Activated CD8-positive, alpha-beta memory T cell treated with anti-CD3 and anti-CD28 coated beads, Interleukin-2, amount 50 U/mL, for 48 hours (primary cell): Measurements from ENCODE around the gene RCOR1.

Source experiments
- DNase-seq: peaks from one replicate; pipeline ENCODE4 v3.0.0-alpha.2; 2020

RCOR1 gene

DNA sequence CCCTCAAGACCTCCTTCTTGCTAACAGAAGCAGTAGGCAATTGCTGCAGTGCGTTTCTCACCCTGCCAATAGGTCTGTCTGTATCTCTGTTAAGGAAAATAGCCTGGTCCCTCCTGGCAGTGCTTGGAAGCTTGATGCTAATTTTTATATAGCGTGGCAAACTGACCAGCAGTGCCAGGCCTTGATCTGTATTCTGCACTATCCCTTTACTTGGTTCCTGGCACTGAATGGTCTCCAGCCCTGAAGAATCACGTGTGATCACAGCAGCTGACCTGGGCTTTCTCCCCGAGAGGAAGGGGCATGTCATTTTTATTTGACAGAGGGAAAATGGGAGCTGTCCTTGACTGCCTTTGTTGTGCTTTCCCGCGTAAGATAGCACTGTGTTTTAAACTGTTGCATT, 136.1 kb downstream of the RCOR1 start:
- no peak for DNase-seq

DNA sequence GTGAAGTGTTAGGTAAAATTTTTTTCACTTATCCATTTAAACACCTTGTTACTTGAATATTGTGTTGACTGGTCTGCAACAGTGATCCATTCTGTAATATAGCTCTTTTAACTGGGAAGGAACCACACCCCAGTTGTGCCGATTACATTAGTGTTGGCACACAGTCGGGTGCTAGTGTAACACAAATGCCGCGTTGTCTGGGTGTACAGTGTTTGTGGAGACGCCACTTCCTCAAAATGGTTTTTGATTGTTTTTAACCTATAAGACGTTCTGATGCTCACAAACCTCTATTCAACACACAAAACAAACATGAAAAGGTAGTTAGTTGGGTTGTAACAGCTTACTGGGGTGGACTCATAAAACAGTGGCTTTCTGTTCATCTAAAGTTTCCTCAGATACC, 136.8 kb downstream of the RCOR1 start:
- no peak for DNase-seq

DNA sequence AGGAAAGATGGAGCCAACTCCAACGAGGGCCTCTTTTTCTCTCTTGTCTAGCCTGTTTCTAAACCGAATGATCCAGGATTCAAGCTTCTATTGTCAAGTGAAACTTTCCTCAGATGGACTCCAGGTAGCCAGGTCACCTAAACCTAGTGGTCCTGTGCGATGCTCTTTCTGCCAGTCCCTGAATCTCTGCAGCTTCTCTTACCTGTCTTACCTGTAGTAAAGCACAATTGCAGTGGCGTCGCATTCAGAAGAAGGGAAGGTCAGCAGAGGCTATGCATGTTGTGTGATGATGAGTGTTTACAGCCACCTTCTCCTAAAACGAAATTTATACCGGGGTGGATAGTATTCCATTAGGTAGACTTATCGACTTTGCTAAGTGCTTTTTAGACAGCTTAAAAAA, 137.4 kb downstream of the RCOR1 start:
- DNase-seq, result no peak

DNA sequence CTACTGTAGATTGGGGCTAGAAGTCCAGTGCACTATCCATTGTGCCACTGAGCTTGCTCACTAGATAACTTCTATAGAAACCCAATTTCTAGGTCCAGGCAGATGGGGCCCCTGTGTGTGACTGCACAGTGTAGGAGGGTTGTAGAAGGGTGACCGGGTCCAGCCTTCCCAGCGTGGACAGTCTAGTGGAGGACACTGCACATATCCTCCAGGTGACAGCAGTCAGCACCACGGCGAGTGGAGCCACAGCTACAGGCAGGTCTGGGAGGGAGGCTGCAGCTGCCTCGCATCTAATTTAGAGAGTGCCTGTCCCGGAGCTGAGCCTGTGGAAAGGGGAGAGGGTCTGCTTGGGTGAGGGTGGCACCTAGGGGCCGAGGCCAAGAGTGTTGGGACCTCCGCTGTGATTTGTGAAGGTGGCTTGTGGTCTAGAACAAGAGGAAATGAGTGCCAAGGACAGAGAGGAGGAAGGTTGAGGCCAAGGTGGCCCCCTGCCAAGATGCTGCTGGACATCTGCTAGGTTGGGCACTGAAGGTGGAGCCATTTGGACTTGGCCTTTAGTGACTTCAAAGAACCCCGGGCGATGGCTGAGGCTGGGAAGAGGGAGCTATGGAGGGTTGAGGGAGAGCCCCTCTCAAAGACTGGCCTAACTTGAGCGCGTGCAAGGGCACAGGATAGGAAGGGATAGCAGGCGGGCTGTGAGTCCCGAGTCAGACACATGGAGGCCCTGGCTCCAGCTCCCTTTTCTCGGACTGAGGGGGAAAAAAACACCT, 138.8 kb downstream of the RCOR1 start:
- no peak for DNase-seq

DNA sequence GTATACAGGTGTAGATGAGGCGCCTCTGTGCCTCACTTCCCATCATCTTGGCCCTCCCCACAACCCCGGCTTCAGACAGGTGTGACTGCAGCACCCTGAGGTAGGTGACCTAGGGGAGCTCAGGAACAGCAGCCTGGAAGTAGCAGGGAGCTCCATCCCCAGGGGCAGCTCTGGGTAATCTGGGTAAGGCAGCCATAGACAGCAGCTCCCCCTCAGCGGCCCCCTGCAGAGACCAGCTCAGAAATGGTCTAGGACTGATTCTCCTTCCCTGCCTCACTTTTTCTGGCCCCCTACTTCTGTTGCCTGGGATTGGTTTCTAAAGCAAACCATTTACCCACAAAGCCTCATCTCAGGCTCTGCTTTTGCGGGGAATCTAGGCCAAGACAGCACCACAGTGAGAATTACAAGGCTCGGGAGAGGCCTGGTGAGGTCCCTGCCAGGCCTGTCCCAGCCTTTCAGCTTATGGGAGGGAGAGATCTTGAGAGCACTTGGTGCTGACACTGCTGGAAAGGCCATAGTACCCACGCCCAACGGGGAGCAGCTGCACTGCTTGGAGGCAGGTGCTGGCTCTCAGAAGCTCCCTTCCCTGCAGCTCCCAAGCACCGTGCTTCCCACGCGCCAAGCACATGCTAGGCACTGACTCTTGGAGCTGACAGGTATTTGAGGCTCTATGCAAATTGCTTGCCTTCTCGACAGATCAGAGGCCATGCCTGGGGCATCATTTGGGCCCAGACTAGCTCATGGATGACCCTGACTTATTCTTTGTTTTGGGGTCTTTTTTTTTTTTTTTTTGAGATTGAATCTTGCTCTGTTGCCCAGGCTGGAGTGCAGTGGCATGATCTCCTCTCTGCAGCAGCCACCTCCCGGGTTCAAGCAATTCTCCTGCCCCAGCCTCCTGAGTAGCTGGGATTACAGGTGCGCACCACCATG, 139.7 kb downstream of the RCOR1 start:
- DNase-seq, result no peak

DNA sequence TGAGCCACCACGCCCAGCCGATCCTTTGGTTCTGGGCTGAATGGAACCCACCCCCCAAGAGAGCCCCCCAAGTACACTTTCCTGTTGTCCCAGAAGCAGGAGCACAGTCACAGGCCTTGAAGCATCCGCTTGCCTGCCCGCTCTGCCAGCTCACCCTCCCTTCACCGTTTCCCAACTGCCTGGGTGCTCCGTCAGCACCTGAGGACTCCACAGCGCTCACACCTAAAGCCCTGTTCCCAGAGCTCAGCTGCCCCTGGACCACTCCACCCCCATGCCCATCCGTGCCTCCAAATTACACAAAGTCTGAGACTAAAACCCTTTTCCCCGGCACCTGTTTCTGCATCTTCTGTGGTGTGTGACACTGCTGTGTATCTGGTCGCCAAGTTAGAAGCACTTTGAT, 140.5 kb downstream of the RCOR1 start:
- DNase-seq, result peak; percentile 37

DNA sequence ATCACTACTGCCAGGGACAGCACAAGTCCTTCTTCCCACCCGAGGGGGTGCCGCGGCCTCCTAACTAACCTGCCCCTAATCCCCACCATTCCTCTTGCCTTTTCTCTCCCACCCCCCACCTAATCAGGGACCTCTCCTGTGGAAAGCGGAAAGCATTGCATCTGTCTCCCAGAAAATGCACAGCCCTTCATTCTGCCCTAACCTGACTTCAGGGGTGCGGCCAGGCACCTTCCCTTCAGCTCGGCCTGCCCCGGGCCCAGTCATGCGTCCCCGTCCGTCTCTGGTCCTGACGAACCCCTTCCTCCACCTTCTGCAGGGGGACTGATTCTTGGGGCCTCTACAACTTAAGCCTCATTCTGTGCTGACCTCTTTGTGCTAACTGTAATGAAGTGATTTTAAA, 140.9 kb downstream of the RCOR1 start:
- no peak for DNase-seq

DNA sequence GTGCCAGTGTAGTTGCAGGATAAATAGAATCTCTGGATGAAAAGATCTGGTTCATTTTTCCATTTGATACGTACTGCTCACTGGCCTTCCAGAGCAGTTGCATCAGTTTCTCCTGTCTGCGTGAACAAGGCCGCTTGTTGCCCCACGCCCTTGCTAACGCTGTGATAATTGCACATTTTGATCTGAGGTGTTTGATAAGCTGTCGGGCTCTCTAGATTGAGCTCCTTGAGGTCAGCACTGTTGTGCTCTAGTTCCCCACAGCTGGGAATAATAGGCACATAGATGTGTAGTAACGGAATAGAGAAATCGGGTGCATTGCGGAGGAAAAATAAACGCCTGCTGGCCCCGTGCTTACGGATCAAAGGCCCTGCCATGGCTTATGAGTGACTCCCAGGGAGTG, 142.0 kb downstream of the RCOR1 start:
- DNase-seq, result peak; percentile 33

DNA sequence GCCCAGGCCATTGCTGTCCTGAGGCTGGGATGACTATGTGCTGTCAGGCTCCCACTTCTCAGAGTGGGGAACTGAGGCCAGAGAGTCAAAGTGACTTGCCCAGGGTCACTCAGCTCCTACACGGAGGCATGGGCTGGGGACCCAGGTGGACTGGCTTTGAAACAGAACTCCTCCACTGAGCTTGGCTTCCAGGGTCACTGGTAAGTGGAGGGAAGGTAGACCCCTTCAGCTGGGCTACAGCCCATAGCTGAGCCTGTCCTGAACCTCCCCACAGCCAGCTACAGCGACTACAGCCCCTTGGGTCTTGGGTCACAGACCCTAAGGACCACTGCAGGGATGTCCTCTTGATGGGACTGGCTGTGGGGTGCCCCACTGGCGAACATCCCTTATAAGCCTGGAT, 144.5 kb downstream of the RCOR1 start:
- no peak for DNase-seq

DNA sequence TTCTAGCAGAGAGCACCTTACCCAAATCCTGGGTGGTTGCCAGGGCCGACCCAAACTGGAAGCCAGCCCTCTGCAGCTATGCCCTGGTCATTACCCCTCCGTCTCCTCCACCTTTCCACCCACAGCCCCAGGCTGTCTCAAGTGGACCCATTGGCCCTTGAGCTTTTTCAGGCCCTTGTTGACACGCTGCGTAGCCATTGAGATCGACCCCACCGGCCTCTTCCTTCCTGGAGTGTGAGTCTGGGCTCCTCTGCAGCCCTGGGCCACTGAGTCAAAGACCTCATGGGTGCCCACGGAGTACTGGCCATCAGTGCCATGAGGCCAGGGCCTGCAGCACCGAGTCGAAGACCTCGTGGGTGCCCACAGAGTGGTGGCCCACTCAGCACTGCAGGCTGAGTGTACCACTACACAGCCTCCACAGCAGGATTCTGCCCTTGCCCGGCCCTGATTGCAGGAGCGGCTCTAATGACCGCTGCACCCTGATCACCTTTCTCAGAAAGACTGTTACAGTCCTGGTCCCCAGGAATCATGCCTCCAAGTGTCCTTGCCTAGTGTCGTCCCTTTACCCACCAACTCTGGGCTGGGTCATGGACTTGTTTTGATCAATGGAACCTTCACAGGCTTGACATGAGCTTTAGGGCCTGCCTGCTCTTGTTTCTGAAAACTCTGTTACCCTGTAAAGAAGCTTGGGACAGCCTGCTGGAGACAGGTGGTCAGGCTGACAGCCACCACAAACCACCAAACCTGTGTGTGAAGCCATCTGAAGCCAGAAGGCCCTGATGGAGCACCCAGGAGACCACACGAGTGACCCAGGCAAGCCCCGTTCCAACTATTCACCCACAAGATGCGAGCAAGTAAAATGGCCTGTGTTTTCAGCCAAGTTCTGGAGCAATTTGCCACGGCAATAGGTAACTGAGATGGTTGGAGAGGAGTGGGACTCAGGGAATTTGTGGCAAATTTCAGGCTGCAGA, 145.2 kb downstream of the RCOR1 start:
- DNase-seq, result no peak

DNA sequence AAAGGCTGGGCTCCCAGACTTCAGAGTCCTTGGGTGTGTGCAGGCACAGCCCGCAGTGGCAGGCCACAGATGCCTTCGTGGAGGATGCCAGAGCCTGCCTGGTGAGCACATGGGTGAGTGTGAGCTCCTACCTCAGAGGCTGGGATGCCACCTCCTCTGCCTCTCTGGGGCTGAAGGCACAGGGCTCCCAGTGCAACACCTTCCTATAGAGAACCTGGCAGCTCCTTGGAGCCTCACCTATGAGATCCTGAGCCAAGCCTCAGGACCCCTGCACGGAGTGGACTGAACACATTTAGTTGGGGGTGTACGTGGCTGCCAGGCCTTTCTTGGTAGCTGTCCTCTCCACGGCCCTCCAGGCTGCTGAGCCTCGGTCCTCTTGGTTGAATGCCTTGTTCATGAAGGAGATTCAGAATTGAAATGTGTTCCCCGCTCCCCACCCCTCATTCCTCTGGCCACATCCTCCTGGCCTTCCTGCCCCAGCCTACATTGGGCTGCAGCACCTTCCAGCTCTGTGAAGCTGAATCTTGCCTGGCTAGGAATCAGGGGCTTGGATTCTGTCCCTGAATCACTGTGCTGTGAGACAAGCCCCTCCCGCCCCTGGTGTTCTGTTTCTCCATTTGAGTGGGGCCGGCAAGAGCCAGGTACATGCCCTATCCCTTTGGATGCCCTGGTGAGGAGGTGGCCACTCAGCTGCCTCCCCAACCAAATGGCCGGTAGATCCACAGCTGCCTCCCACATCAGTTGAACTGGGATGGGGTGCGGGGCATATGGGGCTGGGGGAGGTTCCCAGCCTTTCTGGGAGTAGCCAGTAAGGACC, 146.1 kb downstream of the RCOR1 start:
- no peak for DNase-seq

DNA sequence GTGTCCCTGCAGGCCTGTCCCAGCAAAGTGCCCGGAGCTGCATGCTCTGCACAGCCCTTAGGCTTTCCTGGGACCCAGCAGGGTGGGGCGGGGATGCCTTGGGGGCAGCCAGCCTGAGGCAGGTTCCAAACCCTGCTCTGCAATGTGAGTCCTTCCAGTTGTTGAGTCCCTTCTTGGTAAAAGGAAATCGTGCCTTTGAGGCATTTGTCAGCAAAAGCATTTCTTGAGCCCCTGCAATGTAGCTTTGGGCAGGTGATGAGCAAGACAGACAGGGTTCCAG, 146.7 kb downstream of the RCOR1 start:
- no peak for DNase-seq

DNA sequence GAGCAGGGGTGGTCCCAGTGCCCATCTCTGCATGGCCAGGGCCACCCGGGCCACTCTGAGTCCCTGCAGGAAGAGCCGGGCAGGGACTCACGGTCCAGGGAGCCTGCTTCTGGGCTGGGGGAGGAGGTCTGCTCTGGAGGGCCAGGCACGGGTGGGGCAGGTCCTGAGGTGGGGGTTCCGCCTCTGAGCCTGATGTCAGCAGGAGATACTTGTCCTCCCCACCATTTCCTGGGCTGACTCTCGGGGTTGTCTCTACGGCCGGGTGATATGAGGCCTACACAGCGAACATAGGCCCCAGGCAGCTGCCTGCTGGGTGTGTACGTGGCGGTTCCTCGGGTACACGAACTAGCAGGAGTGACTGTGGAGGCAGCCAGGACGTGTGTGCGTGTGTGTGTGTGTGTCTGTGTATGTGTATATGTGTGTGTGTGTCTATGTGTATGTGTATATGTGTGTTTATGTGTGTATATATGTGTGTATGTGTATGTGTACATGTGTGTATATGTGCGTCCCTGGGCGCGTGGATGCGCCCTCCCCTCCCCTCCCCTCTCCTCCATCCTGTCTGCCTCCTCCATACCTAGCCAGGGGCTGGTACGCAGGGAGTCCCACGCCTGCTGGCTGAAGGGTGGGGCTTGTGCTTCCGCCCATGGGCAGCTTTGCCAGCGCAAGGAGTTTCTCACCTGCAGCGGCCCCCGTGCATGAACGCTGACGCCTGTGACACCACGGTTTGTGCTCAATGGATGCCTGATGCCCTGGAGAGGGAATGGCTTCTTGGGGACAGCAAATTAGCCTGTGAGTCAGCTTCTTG, 154.4 kb downstream of the RCOR1 start:
- DNase-seq, result no peak

DNA sequence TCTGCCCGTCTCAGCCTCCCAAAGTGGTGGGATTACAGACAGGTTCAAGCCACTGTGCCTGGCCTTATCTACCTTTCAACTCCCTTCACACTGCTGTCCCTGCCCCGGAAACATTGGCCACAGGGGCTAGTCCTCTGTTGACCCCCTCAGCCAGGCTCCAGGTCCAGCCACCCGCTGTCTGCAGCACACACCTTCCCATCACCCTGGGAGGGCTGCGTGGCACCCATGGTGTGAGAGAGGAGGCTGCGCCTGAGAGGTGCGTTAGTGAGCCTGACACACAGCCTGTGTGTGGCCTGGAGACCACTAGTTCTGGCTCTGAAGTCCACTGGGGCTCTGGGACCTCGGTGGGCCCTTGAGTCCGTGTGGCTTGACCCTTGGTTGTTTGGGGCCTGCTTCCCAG, 156.4 kb downstream of the RCOR1 start:
- DNase-seq, result no peak

DNA sequence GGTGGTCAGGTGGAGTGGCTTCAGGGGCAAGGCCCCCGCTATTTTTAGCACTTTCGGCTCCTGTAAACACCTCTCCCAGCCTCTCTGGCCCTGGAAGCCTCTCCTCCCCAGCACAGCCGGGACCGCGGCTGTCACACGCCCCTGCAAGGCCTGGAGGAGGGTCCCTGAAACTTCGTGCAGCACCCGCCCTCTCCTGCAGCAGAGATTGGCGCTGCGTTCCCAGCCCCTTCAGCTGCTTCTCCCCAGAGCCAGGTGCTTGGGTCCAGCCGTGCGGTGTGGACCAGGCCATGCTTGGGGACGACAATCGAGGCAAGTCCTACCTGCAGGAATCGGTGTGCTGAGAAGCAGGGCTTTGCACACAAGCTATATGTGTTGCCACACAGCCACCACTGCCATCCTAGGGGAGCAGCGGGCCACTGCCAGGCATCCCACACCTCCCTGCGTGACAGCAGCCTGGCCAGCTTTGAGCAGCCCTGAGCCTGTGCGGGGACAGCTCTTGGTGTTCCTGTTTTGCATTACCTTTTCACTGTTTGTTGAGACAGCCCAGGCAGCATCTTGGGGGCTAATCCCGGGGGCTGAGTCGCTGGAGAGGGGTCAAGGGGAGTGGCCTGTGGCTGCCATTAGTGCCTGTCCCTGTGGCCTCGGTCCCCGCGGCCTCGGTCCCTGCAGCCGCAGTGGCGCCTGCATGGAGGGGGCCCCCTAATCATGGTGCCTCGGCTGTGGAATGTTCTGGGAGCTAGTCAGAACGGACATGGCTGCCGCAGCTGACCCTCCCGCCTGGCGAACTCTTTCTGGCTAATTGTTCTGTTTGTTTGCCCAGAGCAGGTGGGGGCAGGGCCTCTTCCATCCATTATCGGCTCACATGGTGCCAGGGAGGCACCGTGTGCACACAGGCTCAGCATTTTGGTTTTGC, 157.2 kb downstream of the RCOR1 start:
- DNase-seq, result no peak

DNA sequence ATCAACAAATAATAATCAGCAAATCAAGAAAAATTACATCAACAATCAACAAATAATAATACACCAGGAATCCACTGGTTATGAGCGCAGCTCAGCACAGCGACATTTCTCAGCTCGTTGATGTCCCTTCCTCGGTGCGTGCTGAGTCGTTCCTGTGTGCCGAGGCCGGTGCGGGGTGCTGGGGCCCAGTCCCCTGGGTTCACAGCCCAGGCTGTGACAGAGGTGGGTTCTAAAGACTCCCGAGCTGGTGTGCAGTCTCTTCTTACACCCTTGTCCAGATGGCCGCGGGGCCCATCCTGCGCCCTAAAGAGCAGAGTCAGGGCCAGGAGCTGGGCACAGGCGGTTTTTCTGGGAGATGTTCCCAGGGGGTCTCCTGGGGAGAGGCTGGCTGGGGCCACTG, 157.9 kb downstream of the RCOR1 start:
- no peak for DNase-seq

DNA sequence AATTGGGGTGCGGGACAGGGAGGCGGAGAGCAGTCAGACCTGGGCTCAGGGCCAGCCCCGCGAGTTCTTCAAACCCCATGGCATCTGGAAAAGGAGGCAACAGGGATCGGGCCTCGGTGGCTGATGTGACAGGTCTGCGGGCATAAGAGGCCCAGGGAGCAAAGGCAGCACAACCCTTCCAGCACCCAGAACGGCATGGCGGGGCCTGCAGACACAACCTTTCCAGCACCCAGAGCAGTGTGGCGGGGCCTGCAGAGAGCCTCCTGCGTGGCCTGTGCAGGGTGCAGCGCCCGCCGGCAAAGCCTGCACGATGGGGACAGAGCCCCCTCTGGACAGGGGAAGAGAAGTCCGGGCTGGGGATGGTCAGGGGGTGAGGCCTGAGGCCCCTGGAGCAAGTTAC, 158.6 kb downstream of the RCOR1 start:
- DNase-seq, result no peak

DNA sequence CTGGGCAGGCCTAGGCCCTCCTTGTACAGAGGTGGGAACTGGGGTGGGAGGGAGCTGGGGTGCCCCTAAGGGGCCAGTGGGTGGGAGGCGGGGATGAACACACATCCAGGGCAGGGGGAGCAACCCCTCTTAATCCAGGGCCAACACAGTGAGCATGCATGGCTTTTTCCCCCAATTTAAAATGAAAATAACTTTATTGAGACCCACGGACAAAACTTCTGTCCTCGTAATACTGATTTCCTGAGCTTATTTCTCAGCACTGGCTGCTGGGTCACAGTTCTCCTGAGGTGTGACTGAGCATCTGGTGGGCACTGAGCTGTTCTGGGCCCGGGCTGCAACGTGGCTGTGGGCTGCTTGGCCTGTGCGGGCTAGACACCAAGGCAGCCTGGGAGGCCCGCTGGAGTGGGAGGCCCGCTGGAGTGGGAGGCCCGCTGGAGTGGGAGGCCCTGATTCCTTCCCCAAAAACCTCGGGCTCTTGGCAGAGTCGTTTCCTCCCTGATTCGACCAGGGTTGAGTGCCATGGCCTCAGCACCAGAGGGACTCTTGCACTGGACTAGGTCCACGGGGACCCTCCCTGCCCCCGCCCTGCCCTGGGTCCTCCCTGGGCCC, 159.9 kb downstream of the RCOR1 start:
- no peak for DNase-seq

DNA sequence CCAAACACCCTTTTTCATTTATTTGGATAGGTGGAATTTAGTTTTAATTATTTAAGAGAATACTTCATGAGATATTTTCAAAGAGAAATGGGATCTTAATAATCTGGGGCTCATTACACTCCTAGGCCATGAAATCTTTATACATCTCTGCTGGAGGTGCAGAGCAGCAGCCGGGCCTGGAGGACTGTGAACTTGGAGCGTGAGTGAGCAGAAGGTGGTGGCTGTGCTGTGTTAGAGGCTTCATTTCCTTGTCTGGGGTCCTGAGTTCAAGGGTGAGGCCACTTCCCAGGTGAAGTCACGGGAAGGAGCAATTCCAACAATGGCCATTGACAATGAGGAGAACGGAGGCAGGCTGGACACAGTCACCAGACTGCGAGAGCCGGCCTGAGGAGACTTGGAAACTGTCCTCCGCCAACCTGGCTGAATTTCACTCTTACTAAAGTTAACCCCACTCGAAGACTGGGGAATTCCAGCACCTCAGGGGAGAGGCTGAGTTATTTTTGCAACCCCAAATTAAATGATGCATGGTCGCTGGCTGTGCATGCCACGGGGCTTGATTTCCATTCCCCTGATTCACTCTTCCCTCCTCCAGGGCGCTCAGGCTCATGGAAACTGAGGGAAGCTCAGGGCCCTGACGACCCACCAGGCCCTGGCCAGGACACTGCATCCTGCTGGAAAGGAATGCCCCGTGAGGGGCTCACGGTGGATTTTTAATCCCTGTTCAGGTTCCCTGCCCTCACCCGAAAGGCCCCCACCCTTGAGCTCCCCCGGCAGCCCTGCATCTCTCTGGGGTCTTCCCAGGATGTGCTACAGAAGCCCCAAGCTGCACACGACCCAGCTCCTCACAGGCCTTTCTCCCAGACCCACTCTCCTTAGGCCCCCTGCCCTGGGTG, 162.2 kb downstream of the RCOR1 start:
- no peak for DNase-seq
